Sigmoid colon (tissue), 7 donors: Measurements from ENCODE around the gene ZNF506. TPM values are rescaled to one million over a fixed set of nuclear protein-coding genes. Genes with fewer than 3 reads are reported as not detected.
A peak's percentile ranks its signal among the peaks of the same experiment; 100 is the strongest.
"Not testable (repeated sequence)": the region's sequence is repeated elsewhere in the genome, so short reads cannot be mapped to it uniquely, and the experiment has no call there.

Experiments
- DNase-seq: peaks from one replicate; pipeline ENCODE4 v3.0.0-alpha.2; 2019
- H3K27ac ChIP-seq, 4 donors: fragments of 200-600 bp; sonication (generic); one replicate each; pipeline ENCODE4 v1.5.1; 2016 to 2019; ENCODE audit warnings: mild to moderate bottlenecking in 1 of 4
- H3K27me3 ChIP-seq, 3 donors: fragments of 200-600 bp; sonication (generic); one replicate each; pipeline ENCODE4 v1.5.1; 2019; ENCODE audit warnings: mild to moderate bottlenecking in 1 of 3
- H3K36me3 ChIP-seq, 4 donors: fragments of 200-600 bp; sonication (generic); one replicate each; pipeline ENCODE4 v1.5.1; 2016 to 2019
- H3K4me1 ChIP-seq, 4 donors: fragments of 200-600 bp; sonication (generic); one replicate each; pipeline ENCODE4 v1.5.1; 2017 to 2019
- H3K4me3 ChIP-seq, 4 donors: fragments of 200-600 bp; sonication (generic); one replicate each; pipeline ENCODE4 v1.5.1; 2017 to 2019; ENCODE audit warnings: mild to moderate bottlenecking in 2 of 4, moderate library complexity in 1 of 4
- H3K9me3 ChIP-seq, 4 donors: fragments of 200-600 bp in 3 of 4; sonication (generic) in 3 of 4; one replicate each; pipeline versions ENCODE4 v1.5.1 to v1.6.1; 2013 to 2019
- CTCF ChIP-seq, 4 experiments: fragments of 450-650 bp in 3 of 4; fragments of 200-600 bp in 1 of 4; IDR thresholded peaks; one replicate each; pipeline ENCODE4 v1.5.1; 2016 to 2019; ENCODE audit warnings: antibody characterized with exemption in 4 of 4, mild to moderate bottlenecking in 3 of 4, moderate library complexity in 2 of 4
- EP300 ChIP-seq, 4 donors: sonication (generic); formaldehyde crosslinking; IDR thresholded peaks; one replicate each; pipeline ENCODE4 v1.6.1; 2017; ENCODE audit warnings: antibody characterized with exemption in 4 of 4
- POLR2A ChIP-seq, 2 donors: fragments of 450-650 bp; IDR thresholded peaks; one replicate each; pipeline ENCODE4 v1.6.1; 2016; ENCODE audit warnings: antibody characterized with exemption in 2 of 2, mild to moderate bottlenecking in 2 of 2, moderate library complexity in 2 of 2
- POLR2AphosphoS5 ChIP-seq, 4 donors: sonication (generic); formaldehyde crosslinking; IDR thresholded peaks; one replicate each; pipeline ENCODE4 v1.6.1; 2017; ENCODE audit warnings: antibody characterized with exemption in 4 of 4
- WGBS, 2 donors: extraction: QIAGEN DNeasy Blood & Tissue Kit; methylation state at CpG; one replicate each; pipeline ENCODE4 v1.1.7; 2013; 5-methylcytosine and 5-hydroxymethylcytosine counted together
- intact Hi-C: fragments of 100-400 bp; cut with DNase I; formaldehyde crosslinking; loops from one replicate; pipeline ENCODE4 v1.15.1; 2023
- polyA plus RNA-seq, 3 donors: library from polyadenylated mRNA; stranded (reverse); fragments of 200-250 nt; gene quantifications; one replicate each; pipeline ENCODE4 v1.2.3, GENCODE V29; 2013
- total RNA-seq, 4 donors: library from RNA; depleted of rRNA; stranded (reverse); fragments of >200 nt; gene quantifications; one replicate each; pipeline ENCODE4 v1.1.0, GENCODE V29; 2016
- donor health status: healthy with polysubstance abuse.
- donor health status: Bipolar disorder and iron deficiency.
- donor health status: healthy.

ZNF506 gene
- total and polyA plus RNA-seq, 7 donors: 2.4 to 45.7 (median 21.9) TPM

DNA sequence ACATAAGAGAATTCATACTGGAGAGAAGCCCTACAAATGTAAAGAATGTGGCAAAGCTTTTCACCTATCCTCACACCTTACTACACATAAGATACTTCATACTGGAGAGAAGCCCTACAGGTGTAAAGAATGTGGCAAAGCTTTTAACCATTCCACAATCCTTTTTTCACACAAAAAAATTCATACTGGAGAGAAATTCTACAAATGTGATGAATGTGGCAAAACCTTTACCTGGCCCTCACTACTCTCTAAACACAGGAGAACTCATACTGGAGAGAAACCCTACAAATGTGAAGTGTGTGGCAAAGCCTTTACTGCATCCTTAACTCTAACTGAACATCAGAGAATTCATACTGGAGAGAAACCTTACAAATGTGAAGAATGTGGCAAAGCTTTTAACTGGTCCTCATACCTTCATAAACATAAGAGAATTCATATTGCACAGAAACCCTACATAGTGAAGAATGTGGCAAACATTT, 14.0 kb upstream of the ZNF506 start:
- Histone ChIP-seq H3K36me3 (no peaks in the 10 kb centered on the region), H3K4me3 (no peak overlapping the region), H3K27ac (no peak overlapping the region), H3K9me3 (peaks cover 13 to 46% (median 39%) of the 10 kb centered on the region in 4 donors), H3K4me1 (no peaks in the 10 kb centered on the region), H3K27me3 (no peaks in the 10 kb centered on the region)
- TF ChIP-seq POLR2AphosphoS5 (IDR thresholded peaks at IDR 0.05) (no peak), CTCF (IDR thresholded peaks at IDR 0.05) (no peak), EP300 (IDR thresholded peaks at IDR 0.05) (no peak), POLR2A (IDR thresholded peaks at IDR 0.05) (no peak)
- no peak for DNase-seq
- intact Hi-C loops: no loop called here

- H3K4me3 ChIP-seq: no peak overlapping the region
- H3K36me3 ChIP-seq: no peaks in the 10 kb centered on the region
- no peak overlapping the region for H3K27ac ChIP-seq
- H3K9me3 ChIP-seq: peaks cover 0 to 14% (median 6%) of the 10 kb centered on the region in 4 donors
- peaks cover 0 to 5% (median 2%) of the 10 kb centered on the region in 4 donors for H3K4me1 ChIP-seq
- H3K27me3 ChIP-seq: no peaks in the 10 kb centered on the region
- intact Hi-C loops: loop anchor here (10.0 kb wide), 1 partner anchor 78 kb away; the partner anchor contains the start of gene ZNF93
- DNase-seq: no peak
- 94% methylated on average over 11 of the region's 11 CpGs for WGBS, 2 donors
- TF ChIP-seq CTCF (IDR thresholded peaks at IDR 0.05): no peak
- TF ChIP-seq POLR2A (IDR thresholded peaks at IDR 0.05): no peak
- no peak for TF ChIP-seq EP300 (IDR thresholded peaks at IDR 0.05)
- no peak for TF ChIP-seq POLR2AphosphoS5 (IDR thresholded peaks at IDR 0.05)
Observed at GRCh38 chr19:19826875-19827274, 5.3 kb upstream of the ZNF506 start.

DNA sequence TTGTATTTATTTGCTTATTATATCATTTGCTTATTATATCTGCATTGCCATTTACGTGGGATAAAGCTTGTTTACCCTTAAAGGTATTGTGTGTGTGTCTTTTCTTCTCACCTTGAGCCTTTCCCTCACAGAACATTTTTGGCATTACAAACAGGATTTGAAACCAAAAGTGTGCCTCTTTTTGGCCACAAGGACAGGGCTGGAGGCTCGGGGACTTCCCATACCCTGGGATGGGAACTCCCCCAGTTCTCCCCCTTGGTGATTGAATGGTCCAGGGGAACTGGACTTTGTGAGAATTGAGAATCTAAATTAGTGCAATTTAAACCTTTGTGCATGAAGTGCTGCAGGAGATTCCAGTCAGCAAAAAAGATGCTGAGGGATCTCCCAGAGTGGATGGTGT, 2.4 kb upstream of the ZNF506 start:
- WGBS, 2 donors: 76 to 79% methylated on average over 2 of the region's 2 CpGs
- no peak overlapping the region for H3K27ac ChIP-seq
- DNase-seq: no peak
- peaks cover 0 to 14% (median 0%) of the 10 kb centered on the region in 4 donors for H3K9me3 ChIP-seq
- intact Hi-C loops: loop anchor here (5.0 to 10.0 kb wide), 3 partner anchors 81 to 157 kb away; partner anchors contain the start of genes ZNF101, ZNF14 and ZNF93
- no peaks in the 10 kb centered on the region for H3K36me3 ChIP-seq
- TF ChIP-seq EP300 (IDR thresholded peaks at IDR 0.05) (no peak), CTCF (IDR thresholded peaks at IDR 0.05) (no peak), POLR2A (IDR thresholded peaks at IDR 0.05) (no peak), POLR2AphosphoS5 (IDR thresholded peaks at IDR 0.05) (no peak)
- no peak overlapping the region for H3K4me3 ChIP-seq
- H3K4me1 ChIP-seq: peaks cover 0 to 24% (median 10%) of the 10 kb centered on the region in 4 donors
- H3K27me3 ChIP-seq: no peaks in the 10 kb centered on the region

- 4 to 8% methylated on average over 11 of the region's 11 CpGs for WGBS, 2 donors
- not testable (repeated sequence) for H3K36me3 ChIP-seq, H3K27me3 ChIP-seq
- Histone ChIP-seq H3K9me3 (peaks cover 0 to 14% (median 0%) of the 10 kb centered on the region in 4 donors), H3K27ac (peak overlapping the region; percentile 90 to 97 (median 92)), H3K4me1 (peaks cover 0 to 30% (median 12%) of the 10 kb centered on the region in 4 donors), H3K4me3 (peak overlapping the region; percentile 54 to 79 (median 76))
- peak; percentile 70 for DNase-seq
- intact Hi-C loops: loop anchor here (1.0 to 10.0 kb wide), 5 partner anchors 43 to 155 kb away; partner anchors contain the start of genes ZNF101, ZNF14, ZNF253 and ZNF93
Observed at GRCh38 chr19:19821976-19822375, 426 bp upstream of the ZNF506 start.

DNA sequence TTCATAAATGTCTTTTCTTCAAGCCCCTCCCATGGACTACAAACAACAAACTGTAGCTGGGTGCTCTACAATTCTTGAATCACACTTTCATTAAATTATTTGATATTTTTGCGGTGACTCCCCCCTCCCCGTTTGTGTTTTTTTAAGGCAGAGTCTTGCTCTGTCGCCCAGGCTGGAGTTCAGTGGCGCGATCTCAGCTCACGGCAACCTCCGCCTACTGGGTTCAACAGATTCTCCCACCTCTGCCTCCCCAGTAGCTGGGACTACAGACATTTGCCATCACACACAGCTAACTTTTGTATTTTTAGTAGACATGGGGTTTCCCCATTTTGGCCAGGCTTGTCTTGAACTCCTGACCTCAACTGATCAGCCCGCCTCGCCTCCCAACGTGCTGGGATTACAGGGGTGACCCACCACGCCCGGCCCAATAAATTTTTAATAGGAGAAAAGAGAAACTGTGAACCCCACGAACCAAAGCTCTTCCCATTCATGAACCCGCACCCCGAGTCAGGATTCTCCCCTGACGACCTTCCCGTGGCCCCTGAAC, 703 bp downstream of the ZNF506 start:
- H3K36me3 ChIP-seq: peaks cover 0 to 7% (median 0%) of the 10 kb centered on the region in 4 donors
- no peak for TF ChIP-seq POLR2A (IDR thresholded peaks at IDR 0.05)
- TF ChIP-seq POLR2AphosphoS5 (IDR thresholded peaks at IDR 0.05): no peak
- TF ChIP-seq EP300 (IDR thresholded peaks at IDR 0.05): no peak
- TF ChIP-seq CTCF (IDR thresholded peaks at IDR 0.05): no peak
- WGBS, 2 donors: 13 to 23% methylated on average over 17 of the region's 17 CpGs
- DNase-seq: no peak
- H3K27ac ChIP-seq: peak overlapping the region; percentile 90 to 97 (median 92)
- peaks cover 0 to 30% (median 12%) of the 10 kb centered on the region in 4 donors for H3K4me1 ChIP-seq
- peaks cover 0 to 14% (median 0%) of the 10 kb centered on the region in 4 donors for H3K9me3 ChIP-seq
- H3K27me3 ChIP-seq: no peaks in the 10 kb centered on the region
- intact Hi-C loops: loop anchor here (1.0 to 10.0 kb wide), 5 partner anchors 44 to 154 kb away; partner anchors contain the start of genes ZNF101, ZNF14, ZNF253 and ZNF93
- H3K4me3 ChIP-seq: peak overlapping the region; percentile 54 to 79 (median 76)
